NCI-H187 treated with DMSO at 0.1 percent for 48 hours (cell line): ENCODE measurements around the gene SELENOK.
A peak's percentile ranks its signal among the peaks of the same experiment; 100 is the strongest.
"Not testable (repeated sequence)": the region's sequence is repeated elsewhere in the genome, so short reads cannot be mapped to it uniquely, and the experiment has no call there.

ENCODE experiments used
- DNase-seq: peaks from one replicate; lab custom pipeline; 2025; lab: John Stamatoyannopoulos, UW

The SELENOK gene

DNA sequence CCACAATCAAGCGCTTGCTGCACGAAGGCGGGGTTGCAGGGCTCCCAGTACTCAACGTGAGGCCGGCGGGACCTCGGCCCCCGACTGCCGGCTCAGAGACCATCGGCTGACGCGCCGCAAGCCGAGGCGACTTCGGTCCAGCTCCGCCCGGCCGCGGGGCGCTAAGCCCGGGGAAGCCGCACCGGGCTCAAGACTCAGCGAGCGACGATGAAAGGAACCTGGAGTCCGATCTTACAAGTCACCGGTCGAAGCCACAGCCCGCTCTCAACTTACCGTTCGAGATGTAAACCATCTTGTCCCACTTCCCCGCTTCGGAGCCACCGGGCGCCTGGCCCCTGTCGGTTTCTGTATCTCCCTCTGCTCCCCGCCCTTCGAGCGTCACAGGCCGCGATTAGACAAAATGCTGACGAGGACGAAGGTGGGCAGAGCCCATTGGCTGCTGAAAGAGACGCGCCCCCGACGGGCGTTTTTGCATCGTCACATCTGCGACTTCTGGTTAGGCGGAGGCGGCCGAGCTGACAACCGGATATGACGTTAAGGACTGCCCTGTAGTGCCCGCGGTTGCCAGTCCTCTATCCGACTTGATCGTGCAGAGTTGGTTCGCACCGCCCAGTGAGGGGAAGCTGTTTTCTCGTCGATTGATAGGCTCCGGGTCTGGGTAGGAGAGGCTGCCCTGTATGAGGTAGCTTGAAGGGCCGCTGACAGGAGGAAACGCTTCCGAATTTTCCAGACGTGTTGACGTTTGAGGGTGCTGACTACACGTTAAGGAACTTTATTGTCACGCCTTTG is at the start of gene SELENOK:
TSS of gene SELENOK (minus strand) at position 363 of the 789 bp plus-strand sequence.
- peak; percentile 86 for DNase-seq

DNA sequence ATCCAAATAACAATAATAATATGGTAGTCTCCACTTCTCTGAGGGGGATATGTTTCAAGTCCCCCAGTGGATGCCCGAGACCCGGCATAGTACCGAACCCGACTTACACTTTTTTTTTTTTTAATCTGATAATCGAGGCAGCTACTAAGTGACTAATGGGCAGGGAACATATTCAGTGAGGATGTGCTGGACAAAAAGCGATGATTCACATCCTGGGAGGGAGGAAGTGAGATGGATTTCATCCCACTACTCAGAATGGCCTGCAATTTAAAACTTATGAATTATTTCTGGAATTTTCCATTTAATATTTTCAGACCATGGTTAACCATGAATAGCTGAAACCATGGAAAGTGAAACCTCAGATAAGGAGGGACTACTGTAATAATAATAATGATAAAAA is 49.5 kb upstream of the SELENOK start:
- DNase-seq, result no peak

DNA sequence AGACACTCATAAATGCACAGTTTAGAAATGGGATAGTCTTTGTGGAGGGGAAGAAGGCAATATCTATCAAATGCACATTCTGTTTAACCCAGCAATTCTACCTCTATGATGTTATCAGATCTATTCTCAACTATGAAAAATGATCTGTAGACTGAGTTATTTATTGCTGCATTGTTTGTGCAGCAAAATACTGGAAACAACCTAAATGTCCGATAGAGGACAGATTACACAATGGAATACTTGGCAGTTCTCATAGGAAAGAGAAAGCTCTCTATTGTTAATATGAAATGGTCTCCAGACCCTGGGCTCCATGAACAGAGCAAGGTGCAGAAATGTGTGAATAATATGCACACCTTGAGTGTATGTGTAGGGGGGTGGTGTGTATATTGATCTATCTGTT is 49.0 kb upstream of the SELENOK start:
- DNase-seq, result no peak

DNA sequence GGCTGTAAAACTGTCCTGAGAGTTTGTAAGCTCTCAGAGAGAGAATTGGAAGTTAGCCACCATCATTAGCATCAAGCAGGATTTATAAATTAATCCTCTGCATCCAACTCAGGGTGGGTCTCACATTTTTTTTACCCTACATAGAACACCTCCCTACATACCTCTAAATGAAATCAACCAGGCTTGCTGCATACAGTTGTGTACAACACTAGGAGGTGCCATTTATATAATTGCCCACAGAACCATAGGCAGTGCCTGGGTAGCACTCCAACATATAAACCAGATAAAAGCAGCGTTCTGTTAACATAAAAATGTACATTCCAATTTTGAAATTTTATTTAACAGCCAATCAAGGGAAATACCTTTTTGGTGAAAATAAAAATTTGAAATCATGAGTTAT is 48.2 kb upstream of the SELENOK start:
- DNase-seq, result no peak

DNA sequence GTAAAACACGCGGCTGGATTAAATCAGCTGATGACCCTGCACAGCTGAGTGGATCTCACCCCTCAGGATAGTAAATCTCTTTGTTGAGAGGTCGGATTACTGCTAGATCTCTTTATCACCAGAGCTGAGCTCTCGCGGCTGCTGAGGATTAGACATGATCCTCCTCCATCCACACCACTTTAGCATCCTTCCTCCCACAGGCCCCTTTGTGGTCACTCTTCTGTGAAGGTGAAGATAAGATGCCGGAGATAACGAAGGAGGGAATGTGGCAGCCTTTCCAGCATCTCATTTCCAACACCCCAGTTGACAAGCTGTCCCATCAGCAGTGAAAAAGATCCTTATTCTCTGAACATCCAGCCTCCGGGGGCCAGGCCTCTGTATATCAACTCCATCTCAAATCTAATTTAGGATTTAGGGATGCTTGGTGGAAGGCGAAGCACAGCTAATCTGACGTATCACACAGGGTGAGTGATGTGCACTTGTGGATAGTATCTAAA is 47.5 kb upstream of the SELENOK start:
- no peak for DNase-seq

DNA sequence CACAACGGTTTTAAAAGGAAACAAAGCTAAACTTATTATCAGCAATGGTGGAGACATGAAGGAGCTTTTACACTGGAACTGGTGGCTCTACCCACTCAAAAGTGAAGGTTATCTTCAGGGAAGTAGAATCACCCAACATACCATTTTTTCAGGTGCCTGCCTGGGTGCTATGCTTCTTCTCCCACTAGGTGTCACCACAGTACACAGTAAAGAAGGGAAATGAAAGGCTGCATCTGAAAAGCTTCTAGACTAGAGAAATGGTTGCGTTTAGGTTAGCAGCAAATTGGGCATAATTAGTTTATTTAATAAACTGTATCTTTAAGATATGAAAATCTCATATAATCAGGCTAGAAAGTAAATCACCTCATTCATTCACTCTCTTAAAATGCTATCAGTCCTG is 47.0 kb upstream of the SELENOK start:
- peak; percentile 8 for DNase-seq

DNA sequence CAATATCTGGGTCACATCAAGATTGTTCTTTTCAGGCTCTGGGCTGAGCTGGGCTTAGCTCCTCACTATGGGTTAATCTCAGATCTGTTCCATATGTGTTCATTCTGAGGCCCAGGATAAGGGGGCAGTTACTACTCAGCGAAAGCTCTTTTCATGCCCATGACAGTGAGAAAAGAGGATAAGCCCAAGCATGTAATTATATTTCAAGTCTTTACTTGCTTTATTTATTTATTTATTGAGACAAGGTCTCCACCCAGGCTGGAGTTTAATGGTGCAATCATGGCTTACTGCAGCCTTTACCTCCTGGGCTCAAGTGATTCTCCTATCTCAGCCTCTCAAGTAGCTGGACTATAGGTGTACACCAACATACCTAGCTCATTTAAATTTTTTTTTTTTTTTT is 44.7 kb upstream of the SELENOK start:
- no peak for DNase-seq

DNA sequence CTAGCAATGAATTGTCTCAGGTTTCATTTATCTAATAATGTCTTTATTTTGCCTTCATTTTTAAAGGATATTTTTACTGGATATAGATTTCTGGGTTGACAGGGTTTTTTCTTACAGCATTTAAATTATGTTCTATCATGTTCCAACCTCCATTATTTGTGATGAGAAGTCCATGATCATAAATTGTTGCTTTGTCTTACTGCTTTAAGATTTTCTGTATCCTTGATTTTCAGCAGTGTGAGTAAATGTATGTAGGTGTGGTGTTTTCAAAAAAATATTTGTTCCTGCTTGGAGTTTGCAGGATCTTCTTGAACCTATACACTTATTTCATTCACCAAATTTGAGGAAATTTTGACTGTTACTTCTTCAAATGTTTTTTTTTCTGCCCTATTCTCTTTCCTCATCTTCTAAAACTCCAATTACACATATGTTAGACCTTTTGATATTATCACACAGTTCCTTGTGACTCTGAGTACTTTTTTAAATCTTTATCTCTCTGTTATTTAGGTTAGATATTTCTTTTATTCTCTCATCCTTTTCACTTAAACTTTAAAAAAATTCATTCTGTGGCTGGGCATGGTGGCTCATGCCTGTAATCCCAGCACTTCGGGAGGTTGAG is 43.7 kb upstream of the SELENOK start:
- no peak for DNase-seq

DNA sequence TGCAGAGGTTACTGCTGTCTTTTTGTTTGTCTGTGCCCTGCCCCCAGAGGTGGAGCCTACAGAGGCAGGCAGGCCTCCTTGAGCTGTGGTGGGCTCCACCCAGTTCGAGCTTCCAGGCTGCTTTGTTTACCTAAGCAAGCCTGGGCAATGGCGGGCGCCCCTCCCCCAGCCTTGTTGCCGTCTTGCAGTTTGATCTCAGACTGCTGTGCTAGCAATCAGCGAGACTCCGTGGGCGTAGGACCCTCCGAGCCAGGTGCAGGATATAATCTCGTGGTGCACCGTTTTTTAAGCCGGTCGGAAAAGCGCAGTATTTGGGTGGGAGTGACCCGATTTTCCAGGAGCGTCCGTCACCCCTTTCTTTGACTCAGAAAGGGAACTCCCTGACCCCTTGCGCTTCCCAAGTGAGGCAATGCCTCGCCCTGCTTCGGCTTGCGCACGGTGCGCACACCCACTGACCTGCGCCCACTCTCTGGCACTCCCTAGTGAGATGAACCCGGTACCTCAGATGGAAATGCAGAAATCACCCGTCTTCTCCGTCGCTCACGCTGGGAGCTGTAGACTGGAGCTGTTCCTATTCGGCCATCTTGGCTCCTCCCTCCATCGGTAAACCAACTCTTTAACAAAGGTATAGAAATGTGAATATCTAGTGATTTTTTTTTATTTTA is 35.7 kb upstream of the SELENOK start:
- not testable (repeated sequence) for DNase-seq

DNA sequence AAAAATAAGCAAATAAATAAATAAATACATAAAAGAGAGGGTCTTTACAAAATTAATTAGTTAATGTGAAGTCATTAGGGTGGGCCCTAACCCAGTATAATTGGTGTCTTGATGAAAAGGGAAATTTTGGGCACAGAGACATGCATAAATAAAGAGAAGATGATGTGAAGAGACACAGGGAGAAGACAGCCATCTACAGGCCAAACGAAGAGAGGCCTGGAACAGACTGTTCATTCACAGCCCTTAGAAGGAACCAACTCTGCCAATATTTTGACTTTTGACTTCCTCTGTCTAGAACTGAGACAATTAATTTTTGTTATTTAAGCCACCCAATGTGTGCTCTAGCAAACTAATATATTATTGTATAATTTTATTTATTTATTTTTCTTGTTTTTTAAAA is 29.6 kb upstream of the SELENOK start:
- DNase-seq, result no peak

DNA sequence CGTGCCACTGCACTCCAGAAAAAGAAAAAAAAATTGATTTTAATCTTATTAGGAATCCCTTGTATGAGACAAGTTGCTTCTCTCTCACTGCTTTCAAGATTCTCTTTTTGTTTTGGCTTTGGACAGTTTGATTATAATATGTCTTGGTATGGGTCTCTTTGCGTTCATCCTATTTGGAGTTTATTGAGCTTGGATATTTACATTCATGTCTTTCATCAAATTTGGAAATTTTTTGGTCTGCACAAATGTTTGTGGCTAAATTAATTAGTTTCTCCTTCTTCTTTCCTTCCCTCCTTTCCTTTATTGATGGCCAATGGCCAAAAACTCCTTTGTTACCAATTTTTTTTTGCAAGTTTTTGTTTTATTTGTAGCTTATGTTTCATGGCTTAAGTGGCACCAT is 28.1 kb upstream of the SELENOK start:
- DNase-seq, result no peak

DNA sequence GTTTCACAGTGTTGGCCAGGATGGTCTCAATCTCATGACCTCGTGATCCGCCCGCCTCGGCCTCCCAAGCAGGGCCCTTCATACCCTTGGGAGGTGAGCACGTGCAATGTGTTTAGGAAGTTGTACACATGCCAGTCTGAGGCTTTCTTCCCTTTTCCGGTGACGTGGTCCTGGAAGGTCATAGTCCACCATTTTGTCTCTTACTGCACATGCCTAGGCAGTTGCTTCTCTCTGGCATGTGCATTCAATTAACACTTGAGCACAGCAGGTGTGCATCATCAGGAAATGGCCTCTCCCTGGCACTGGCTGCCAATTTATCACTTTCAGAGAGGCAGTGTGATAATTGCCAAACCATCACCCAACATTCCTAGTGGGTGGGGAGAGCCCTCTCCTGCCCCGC is 21.7 kb upstream of the SELENOK start:
- no peak for DNase-seq

DNA sequence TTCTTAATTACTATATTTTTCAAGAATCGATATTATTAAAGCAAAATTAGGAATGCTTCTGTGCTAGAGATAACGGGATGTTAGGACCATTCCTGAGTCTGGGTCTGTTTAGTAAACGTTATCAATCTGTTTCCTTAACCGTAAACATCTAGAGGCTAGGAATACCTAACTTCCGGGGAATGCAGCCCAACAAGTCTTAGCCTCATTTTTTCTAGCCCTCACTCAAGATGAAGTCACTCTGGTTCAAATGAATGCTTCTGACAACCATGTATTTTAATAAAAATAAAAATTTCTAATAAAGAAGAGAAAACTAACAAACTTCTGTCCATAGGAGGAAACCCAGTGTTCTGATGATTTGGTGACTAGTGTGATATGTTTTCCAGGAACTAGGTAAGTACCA is 11.1 kb upstream of the SELENOK start:
- DNase-seq, result no peak

DNA sequence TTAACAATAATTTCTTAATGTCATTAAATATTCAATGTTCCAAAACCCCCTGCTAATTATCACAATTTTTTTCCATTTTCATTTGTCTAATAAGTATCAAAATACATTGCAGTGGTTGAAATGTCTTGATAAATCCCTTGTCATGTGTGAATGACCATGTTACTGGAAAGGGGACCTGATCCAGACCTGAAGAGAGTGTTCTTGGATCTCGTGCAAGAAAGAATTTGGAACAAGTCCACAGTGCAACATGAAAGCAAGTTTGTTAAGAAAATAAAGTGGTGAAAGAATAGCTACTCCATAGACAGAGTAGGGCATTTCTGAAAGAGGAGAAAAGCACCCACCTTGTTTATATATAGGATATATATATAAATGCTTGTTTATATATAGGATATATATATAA is 10.4 kb upstream of the SELENOK start:
- no peak for DNase-seq

DNA sequence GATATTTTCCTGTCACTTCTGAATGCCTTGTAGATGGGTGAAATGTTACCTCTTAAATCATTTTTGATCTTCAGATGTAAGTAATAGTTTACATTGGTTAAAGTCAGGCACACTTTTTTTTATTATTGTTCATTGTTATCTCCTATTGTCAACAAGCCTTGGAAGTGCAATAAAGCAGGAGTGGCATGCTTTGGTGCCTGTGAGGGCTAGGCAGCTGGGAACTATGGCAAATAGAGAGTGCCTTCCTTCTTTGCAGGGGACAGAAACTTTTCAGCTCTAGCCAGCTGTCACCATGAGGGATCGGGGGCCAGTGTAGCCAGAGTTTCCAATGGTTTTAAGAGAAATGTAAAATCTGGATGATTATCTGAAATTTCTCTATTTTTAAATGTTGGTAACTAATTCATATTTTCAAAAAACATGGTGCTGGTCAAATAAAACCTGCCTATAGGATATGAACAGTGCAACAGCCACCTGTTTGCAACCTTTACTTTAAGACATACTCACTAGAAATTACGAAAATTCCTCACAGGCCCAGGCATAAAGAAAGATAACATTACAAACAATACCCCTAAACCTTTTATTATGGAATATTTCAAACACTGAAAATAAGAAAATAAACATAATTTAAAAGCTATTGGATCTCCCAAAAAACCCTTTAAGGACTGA is 9.1 kb upstream of the SELENOK start:
- DNase-seq, result no peak

DNA sequence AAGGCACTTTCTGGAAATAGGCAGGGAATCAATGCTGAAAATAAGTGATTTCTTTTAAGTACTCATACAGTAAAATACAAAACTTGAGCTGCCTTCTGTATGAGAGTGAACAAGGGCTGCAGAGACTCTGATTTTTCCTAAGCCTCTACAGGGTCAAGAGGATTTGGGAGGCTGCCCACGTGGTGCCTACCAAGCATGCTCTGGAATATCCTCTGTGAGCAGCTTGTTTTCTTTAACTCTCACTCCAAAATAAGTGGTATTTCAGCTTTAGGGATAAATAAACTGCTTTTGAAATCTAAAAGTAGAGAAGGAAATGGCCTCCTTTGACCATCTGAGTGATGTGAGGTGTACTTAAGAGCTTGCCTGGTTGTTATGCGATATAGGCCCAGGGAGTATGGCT is 8.1 kb upstream of the SELENOK start:
- DNase-seq, result no peak

DNA sequence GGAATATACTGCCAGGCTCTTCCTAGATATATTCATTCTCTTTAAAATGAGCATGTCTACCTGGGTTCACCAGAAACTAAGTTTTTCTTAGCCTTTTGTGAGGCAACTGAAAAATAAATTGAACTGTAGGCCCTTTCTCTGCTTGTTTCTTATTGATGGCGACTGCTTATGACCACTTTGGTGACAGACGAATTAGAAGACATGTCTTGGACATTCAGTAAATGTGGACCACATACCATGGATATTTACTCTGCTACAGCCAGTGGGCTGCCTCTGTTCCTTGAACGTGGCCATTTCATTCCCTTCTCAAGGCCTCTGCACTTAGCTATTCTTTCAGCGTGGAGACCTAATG is 603 bp upstream of the SELENOK start:
- DNase-seq, result no peak

DNA sequence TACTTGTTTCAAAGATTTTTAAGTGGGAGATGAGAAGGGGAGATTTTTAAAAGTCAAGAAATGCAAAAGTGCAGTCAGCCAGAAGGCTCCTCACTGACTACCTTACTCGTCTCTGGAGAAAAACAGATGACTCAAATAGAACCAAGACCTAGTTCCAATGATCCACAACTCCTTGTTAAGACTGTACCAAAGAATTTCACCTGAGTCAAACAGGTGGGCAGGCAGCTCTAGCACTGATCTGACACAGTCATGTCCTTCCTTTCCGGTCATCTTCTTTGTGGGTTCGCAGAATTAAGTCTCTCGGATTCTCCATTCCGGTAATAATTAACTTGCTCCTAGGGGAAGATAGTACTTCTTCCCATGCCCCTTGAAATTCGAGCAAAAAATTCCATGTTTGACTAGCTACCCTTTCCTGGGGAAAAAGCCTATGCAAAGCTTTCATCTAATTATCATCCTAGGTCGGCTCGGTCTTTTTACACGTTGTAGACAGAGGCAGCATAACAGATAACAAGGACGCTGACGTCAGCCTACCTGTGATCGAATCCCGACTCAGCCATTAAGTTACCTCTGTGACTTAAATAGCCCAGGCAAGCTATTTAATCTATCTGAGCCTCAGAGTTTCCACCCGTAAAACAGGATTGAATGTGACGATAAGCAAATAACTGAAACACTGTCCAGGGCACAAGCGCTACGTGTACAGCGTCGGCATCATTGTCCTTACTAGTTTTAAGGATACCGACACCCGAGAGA is 758 bp downstream of the SELENOK start:
- DNase-seq, result no peak

DNA sequence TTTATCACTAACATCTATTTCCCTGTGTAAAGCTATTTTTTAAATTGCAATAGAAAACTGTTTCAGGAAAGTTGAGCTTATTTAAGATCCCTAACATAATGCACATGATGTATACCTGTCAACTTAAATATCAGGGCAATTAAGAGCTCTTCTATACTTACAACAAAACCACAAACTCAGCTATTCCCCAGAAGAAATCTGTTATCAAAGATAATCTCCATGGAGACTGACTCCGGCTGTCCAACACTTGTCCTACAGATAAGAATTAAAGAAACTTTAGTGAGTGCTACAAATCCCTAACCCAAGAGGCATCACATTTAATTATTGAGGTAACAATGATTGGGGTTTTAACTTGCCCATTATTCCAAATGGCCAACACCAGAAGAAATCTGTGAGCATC is 3.4 kb downstream of the SELENOK start:
- no peak for DNase-seq

DNA sequence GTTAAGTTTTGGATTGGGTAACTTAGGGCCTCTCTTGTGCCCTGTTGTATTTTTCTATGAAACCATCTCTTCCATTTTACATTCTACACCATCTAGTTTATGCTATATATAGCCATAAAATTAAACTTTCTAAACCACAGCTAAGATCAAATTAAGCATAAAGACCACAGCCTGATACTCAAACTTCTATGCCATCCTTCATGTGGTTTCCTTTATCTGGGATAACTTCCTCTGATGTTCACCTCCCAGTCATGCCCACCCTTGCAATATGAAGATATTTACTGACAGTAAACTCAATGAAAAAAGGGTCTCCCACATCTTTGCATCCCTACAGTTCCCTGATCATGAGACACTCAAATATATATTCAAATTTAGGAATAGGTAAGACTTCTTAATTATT is 4.2 kb downstream of the SELENOK start:
- DNase-seq, result no peak

DNA sequence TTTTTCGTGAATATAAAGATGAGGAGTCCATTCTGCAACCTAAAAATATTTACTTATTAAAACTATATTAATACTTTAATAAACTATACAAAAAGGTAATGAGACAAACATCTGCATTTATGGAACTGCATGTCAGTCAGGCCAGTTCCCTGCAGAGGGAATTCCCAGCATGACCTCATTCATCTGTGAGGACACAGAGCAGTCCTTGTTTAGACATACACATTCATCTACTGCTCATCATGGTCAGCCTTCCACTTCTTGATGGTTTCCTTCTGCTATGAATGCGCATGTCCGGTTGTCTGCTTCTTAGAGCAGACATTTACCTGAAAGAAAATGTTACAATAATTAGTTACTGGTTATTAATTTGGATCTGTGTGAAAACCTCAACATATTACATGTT is 6.4 kb downstream of the SELENOK start:
- no peak for DNase-seq

DNA sequence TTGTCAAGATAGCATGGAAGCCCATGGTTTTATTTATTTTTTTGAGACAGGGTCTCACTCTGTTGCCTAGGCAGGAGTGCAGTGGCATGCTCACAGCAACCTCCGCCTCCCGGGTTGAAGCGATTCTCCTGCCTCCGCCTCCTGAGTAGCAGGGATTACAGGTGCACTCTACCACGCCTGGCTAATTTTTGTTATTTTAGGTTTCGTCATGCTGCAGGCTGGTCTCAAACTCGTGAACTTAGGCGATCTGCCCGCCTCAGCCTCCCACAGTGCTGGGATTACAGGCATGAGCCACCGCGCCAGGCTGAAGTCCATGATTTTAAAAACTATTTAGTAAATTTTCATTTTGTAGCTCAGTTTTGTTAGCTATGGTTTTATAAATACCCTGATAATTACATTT is 7.0 kb downstream of the SELENOK start:
- DNase-seq, result no peak
